HEK293 (cell line): Measurements from ENCODE around the gene LLGL1.
A peak's percentile ranks its signal among the peaks of the same experiment; 100 is the strongest.

ENCODE experiments used
- GLIS2 ChIP-seq: fragments of 450-650 bp; formaldehyde crosslinking; IDR thresholded peaks from 2 replicates; pipeline ENCODE4 v1.5.1; 2016; ENCODE audit warnings: missing biosample characterization, missing genetic modification characterization
- KLF9 ChIP-seq: fragments of 450-650 bp; formaldehyde crosslinking; IDR thresholded peaks from 2 replicates; pipeline ENCODE4 v1.5.1; 2016; ENCODE audit warnings: missing biosample characterization, missing genetic modification characterization, low read depth
- MYNN ChIP-seq: fragments of 450-650 bp; formaldehyde crosslinking; IDR thresholded peaks from 2 replicates; pipeline ENCODE4 v1.5.1; 2016; ENCODE audit warnings: missing biosample characterization, missing genetic modification characterization, borderline replicate concordance
- MZF1 ChIP-seq: fragments of 450-650 bp; formaldehyde crosslinking; IDR thresholded peaks from 2 replicates; pipeline ENCODE4 v1.5.1; 2017; ENCODE audit warnings: missing biosample characterization, missing genetic modification characterization, borderline replicate concordance
- OSR2 ChIP-seq: fragments of 450-650 bp; formaldehyde crosslinking; IDR thresholded peaks from 2 replicates; pipeline ENCODE4 v1.5.1; 2016; ENCODE audit warnings: missing biosample characterization, missing genetic modification characterization
- OVOL3 ChIP-seq: fragments of 450-650 bp; formaldehyde crosslinking; IDR thresholded peaks from 2 replicates; pipeline ENCODE4 v1.5.1; 2016; ENCODE audit warnings: missing biosample characterization, missing genetic modification characterization
- PRDM10 ChIP-seq: fragments of 450-650 bp; formaldehyde crosslinking; IDR thresholded peaks from 2 replicates; pipeline ENCODE4 v1.5.1; 2016; ENCODE audit warnings: missing biosample characterization, missing genetic modification characterization
- REPIN1 ChIP-seq: fragments of 450-650 bp; formaldehyde crosslinking; IDR thresholded peaks from 2 replicates; pipeline ENCODE4 v1.5.1; 2017; ENCODE audit warnings: missing biosample characterization, missing genetic modification characterization, low read depth
- SCRT1 ChIP-seq: fragments of 450-650 bp; formaldehyde crosslinking; IDR thresholded peaks from 2 replicates; pipeline ENCODE4 v1.5.1; 2016; ENCODE audit warnings: missing biosample characterization, missing genetic modification characterization, borderline replicate concordance
- SCRT2 ChIP-seq: fragments of 450-650 bp; formaldehyde crosslinking; IDR thresholded peaks from 2 replicates; pipeline ENCODE4 v1.5.1; 2016; ENCODE audit warnings: missing biosample characterization, missing genetic modification characterization
- ZBTB10 ChIP-seq: fragments of 450-650 bp; formaldehyde crosslinking; IDR thresholded peaks from 2 replicates; pipeline ENCODE4 v1.5.1; 2016; ENCODE audit warnings: missing biosample characterization, missing genetic modification characterization
- ZBTB20 ChIP-seq: fragments of 450-650 bp; formaldehyde crosslinking; IDR thresholded peaks from 2 replicates; pipeline ENCODE4 v1.5.1; 2016; ENCODE audit warnings: missing biosample characterization, missing genetic modification characterization
- ZBTB48 ChIP-seq: fragments of 450-650 bp; formaldehyde crosslinking; IDR thresholded peaks from 2 replicates; pipeline ENCODE4 v1.5.1; 2016; ENCODE audit warnings: missing biosample characterization, missing genetic modification characterization
- ZFP37 ChIP-seq: fragments of 450-650 bp; formaldehyde crosslinking; IDR thresholded peaks from 2 replicates; pipeline ENCODE4 v1.5.1; 2016; ENCODE audit warnings: missing biosample characterization, missing genetic modification characterization
- ZFP69B ChIP-seq: fragments of 450-650 bp; formaldehyde crosslinking; IDR thresholded peaks from 2 replicates; pipeline ENCODE4 v1.5.1; 2016; ENCODE audit warnings: missing biosample characterization, missing genetic modification characterization
- ZNF133 ChIP-seq: fragments of 450-650 bp; formaldehyde crosslinking; IDR thresholded peaks from 2 replicates; pipeline ENCODE4 v1.5.1; 2016; ENCODE audit warnings: missing biosample characterization, missing genetic modification characterization
- ZNF341 ChIP-seq: fragments of 450-650 bp; formaldehyde crosslinking; IDR thresholded peaks from 2 replicates; pipeline ENCODE4; 2016; ENCODE audit warnings: low read depth, missing biosample characterization, missing genetic modification characterization
- ZNF391 ChIP-seq: fragments of 450-650 bp; formaldehyde crosslinking; IDR thresholded peaks from 2 replicates; pipeline ENCODE4 v1.5.1; 2016; ENCODE audit warnings: low read depth, missing biosample characterization, missing genetic modification characterization, borderline replicate concordance
- ZNF529 ChIP-seq: fragments of 450-650 bp; formaldehyde crosslinking; IDR thresholded peaks from 2 replicates; pipeline ENCODE4 v1.5.1; 2017; ENCODE audit warnings: missing genetic modification characterization, missing biosample characterization; ENCODE audit not compliant: insufficient replicate concordance
- ZNF544 ChIP-seq: fragments of 450-650 bp; formaldehyde crosslinking; IDR thresholded peaks from 2 replicates; pipeline ENCODE4 v1.5.0; 2017; ENCODE audit warnings: missing biosample characterization, missing genetic modification characterization
- ZNF561 ChIP-seq: fragments of 450-650 bp; IDR thresholded peaks from 2 replicates; pipeline ENCODE4 v1.5.1; 2018; ENCODE audit warnings: missing biosample characterization, missing genetic modification characterization, borderline replicate concordance
- ZNF610 ChIP-seq: fragments of 450-650 bp; formaldehyde crosslinking; IDR thresholded peaks from 2 replicates; pipeline ENCODE4 v1.5.1; 2016; ENCODE audit warnings: missing biosample characterization, missing genetic modification characterization, borderline replicate concordance
- ZNF621 ChIP-seq: fragments of 450-650 bp; formaldehyde crosslinking; IDR thresholded peaks from 2 replicates; pipeline ENCODE4 v1.5.1; 2017; ENCODE audit warnings: missing biosample characterization, missing genetic modification characterization
- ZNF624 ChIP-seq: fragments of 450-650 bp; formaldehyde crosslinking; IDR thresholded peaks from 2 replicates; pipeline ENCODE4 v1.5.1; 2017; ENCODE audit warnings: missing biosample characterization, missing genetic modification characterization
- ZNF645 ChIP-seq: fragments of 450-650 bp; formaldehyde crosslinking; IDR thresholded peaks from 2 replicates; pipeline ENCODE4; 2016; ENCODE audit warnings: missing biosample characterization, missing genetic modification characterization
- ZNF658 ChIP-seq: fragments of 450-650 bp; formaldehyde crosslinking; IDR thresholded peaks from 2 replicates; pipeline ENCODE4; 2016; ENCODE audit warnings: missing biosample characterization, missing genetic modification characterization
- ZNF792 ChIP-seq: fragments of 450-650 bp; formaldehyde crosslinking; IDR thresholded peaks from 2 replicates; pipeline ENCODE4 v1.5.1; 2016; ENCODE audit warnings: missing biosample characterization, missing genetic modification characterization
- TF ChIP-seq, protein P1 (sequence below): fragments of 450-650 bp; formaldehyde crosslinking; IDR thresholded peaks from 2 replicates; pipeline ENCODE4 v1.5.1; 2016; ENCODE audit warnings: missing biosample characterization, missing genetic modification characterization
- TF ChIP-seq, protein P2 (sequence below): fragments of 450-650 bp; formaldehyde crosslinking; IDR thresholded peaks from 2 replicates; pipeline ENCODE4 v1.5.1; 2017; ENCODE audit warnings: missing biosample characterization, missing genetic modification characterization

The LLGL1 gene

DNA sequence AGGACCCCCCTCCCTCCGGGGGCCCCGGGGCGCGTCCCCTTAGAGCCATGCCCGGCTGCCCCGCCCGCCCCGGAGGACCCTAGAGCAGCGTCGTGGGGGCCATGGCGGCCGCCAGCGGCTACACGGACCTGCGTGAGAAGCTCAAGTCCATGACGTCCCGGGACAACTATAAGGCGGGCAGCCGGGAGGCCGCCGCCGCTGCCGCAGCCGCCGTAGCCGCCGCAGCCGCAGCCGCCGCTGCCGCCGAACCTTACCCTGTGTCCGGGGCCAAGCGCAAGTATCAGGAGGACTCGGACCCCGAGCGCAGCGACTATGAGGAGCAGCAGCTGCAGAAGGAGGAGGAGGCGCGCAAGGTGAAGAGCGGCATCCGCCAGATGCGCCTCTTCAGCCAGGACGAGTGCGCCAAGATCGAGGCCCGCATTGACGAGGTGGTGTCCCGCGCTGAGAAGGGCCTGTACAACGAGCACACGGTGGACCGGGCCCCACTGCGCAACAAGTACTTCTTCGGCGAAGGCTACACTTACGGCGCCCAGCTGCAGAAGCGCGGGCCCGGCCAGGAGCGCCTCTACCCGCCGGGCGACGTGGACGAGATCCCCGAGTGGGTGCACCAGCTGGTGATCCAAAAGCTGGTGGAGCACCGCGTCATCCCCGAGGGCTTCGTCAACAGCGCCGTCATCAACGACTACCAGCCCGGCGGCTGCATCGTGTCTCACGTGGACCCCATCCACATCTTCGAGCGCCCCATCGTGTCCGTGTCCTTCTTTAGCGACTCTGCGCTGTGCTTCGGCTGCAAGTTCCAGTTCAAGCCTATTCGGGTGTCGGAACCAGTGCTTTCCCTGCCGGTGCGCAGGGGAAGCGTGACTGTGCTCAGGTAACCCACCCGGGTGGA, 41.0 kb upstream of the LLGL1 start (continued):
- TF ChIP-seq, protein P1, sequence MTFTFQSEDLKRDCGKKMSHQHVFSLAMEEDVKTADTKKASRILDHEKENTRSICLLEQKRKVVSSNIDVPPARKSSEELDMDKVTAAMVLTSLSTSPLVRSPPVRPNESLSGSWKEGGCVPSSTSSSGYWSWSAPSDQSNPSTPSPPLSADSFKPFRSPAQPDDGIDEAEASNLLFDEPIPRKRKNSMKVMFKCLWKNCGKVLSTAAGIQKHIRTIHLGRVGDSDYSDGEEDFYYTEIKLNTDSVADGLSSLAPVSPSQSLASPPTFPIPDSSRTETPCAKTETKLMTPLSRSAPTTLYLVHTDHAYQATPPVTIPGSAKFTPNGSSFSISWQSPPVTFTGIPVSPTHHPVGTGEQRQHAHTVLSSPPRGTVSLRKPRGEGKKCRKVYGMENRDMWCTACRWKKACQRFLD (tag by site-specific recombination) = no peak
- TF ChIP-seq ZNF658 = no peak
- TF ChIP-seq ZNF645 (tag by site-specific recombination) = peak; percentile 37; the same call in 1 of the 2 replicates
- no peak for TF ChIP-seq ZNF624 (tag by site-specific recombination)
- TF ChIP-seq GLIS2 (tag by site-specific recombination) = peak; percentile 71; the same call in 1 of the 2 replicates
- peak; percentile 88 for TF ChIP-seq ZFP69B (tag by site-specific recombination)
- no peak for TF ChIP-seq MZF1
- TF ChIP-seq OSR2 (tag by site-specific recombination) = no peak
- TF ChIP-seq ZNF544 (tag by site-specific recombination) = no peak
- peak; percentile 97 for TF ChIP-seq SCRT1 (tag by site-specific recombination)
- TF ChIP-seq ZNF341 (tag by site-specific recombination) = peak; percentile 85
- no peak for TF ChIP-seq OVOL3 (tag by site-specific recombination)
- TF ChIP-seq REPIN1 = no peak
- no peak for TF ChIP-seq ZBTB48 (tag by site-specific recombination)
- peak; percentile 63; the same call in 1 of the 2 replicates for TF ChIP-seq ZNF792
- TF ChIP-seq SCRT2 (tag by site-specific recombination) = peak; percentile 99
- TF ChIP-seq ZNF133 (tag by site-specific recombination) = no peak
- peak; percentile 62 for TF ChIP-seq ZFP37
- no peak; the same call in none of the 2 replicates for TF ChIP-seq ZBTB10 (tag by site-specific recombination)
- TF ChIP-seq ZNF561 (tag by site-specific recombination) = no peak
- peak; percentile 35; the same call in 1 of the 2 replicates for TF ChIP-seq ZNF610 (tag by site-specific recombination)
- TF ChIP-seq MYNN (tag by site-specific recombination) = no peak
- TF ChIP-seq ZBTB20 = peak; percentile 41; the same call in 1 of the 2 replicates
- TF ChIP-seq ZNF391 = no peak
- TF ChIP-seq ZNF529 (tag by site-specific recombination) = no peak
- no peak for TF ChIP-seq PRDM10
- no peak for TF ChIP-seq KLF9 (tag by site-specific recombination)
- no peak for TF ChIP-seq ZNF621 (tag by site-specific recombination)
- TF ChIP-seq, protein P2, sequence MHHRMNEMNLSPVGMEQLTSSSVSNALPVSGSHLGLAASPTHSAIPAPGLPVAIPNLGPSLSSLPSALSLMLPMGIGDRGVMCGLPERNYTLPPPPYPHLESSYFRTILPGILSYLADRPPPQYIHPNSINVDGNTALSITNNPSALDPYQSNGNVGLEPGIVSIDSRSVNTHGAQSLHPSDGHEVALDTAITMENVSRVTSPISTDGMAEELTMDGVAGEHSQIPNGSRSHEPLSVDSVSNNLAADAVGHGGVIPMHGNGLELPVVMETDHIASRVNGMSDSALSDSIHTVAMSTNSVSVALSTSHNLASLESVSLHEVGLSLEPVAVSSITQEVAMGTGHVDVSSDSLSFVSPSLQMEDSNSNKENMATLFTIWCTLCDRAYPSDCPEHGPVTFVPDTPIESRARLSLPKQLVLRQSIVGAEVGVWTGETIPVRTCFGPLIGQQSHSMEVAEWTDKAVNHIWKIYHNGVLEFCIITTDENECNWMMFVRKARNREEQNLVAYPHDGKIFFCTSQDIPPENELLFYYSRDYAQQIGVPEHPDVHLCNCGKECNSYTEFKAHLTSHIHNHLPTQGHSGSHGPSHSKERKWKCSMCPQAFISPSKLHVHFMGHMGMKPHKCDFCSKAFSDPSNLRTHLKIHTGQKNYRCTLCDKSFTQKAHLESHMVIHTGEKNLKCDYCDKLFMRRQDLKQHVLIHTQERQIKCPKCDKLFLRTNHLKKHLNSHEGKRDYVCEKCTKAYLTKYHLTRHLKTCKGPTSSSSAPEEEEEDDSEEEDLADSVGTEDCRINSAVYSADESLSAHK (tag by site-specific recombination) = no peak; the same call in 1 of the 2 replicates
